Measurements from ENCODE around the gene RFPL2. TPM values are rescaled to one million over a fixed set of nuclear protein-coding genes. Genes with fewer than 3 reads are reported as not detected.

Gene RFPL2
- not detected for polyA plus RNA-seq (2012; ENCODE audit: low read depth, missing spikeins)

- FAIRE-seq (no peak), DNase-seq (ENCODE audit: insufficient read length, low spot score) (no peak)
- TF ChIP-seq POU2F2 (IDR thresholded peaks at IDR 0.05; ENCODE audit: low read depth, low read length) (no peak), PAX5 (IDR thresholded peaks at IDR 0.05; ENCODE audit: insufficient read depth, low read length, severe bottlenecking) (no peak), POLR2A (IDR thresholded peaks at IDR 0.05; ENCODE audit: low read depth, low read length) (no peak), TAF1 (IDR thresholded peaks at IDR 0.05; ENCODE audit: low read depth, low read length) (no peak), SPI1 (IDR thresholded peaks at IDR 0.05; ENCODE audit: low read depth, low read length) (no peak), POLR2AphosphoS5 (IDR thresholded peaks at IDR 0.05; ENCODE audit: low read depth, low read length) (no peak)
Measured at GRCh38 chr22:32204856-32205722, at the start of gene RFPL2. Gene RFPL2, minus strand, starts transcription at chr22:32205073. Its CDS starts 2,622 bp downstream, at chr22:32202451.

- no peak for FAIRE-seq
- no peak for TF ChIP-seq POLR2AphosphoS5 (IDR thresholded peaks at IDR 0.05; ENCODE audit: low read depth, low read length)
- no peak for TF ChIP-seq POU2F2 (IDR thresholded peaks at IDR 0.05; ENCODE audit: low read depth, low read length)
- no peak for TF ChIP-seq PAX5 (IDR thresholded peaks at IDR 0.05; ENCODE audit: insufficient read depth, low read length, severe bottlenecking)
Measured at GRCh38 chr22:32249231-32249630, 44.4 kb upstream of the RFPL2 start.

GRCh38 chr22:32248276-32248675 lies 43.4 kb upstream of the RFPL2 start:
- DNase-seq (ENCODE audit: insufficient read length, low spot score): no peak
- FAIRE-seq: no peak
- TF ChIP-seq SPI1 (IDR thresholded peaks at IDR 0.05; ENCODE audit: low read depth, low read length) (no peak), POLR2A (IDR thresholded peaks at IDR 0.05; ENCODE audit: low read depth, low read length) (no peak), TAF1 (IDR thresholded peaks at IDR 0.05; ENCODE audit: low read depth, low read length) (no peak), PAX5 (IDR thresholded peaks at IDR 0.05; ENCODE audit: insufficient read depth, low read length, severe bottlenecking) (no peak), POLR2AphosphoS5 (IDR thresholded peaks at IDR 0.05; ENCODE audit: low read depth, low read length) (no peak), POU2F2 (IDR thresholded peaks at IDR 0.05; ENCODE audit: low read depth, low read length) (no peak)

More at GRCh38 chr22:32249231-32249630, 44.4 kb upstream of the RFPL2 start:
- no peak for DNase-seq (ENCODE audit: insufficient read length, low spot score)

GRCh38 chr22:32246166-32246565 lies 41.3 kb upstream of the RFPL2 start:
- DNase-seq (ENCODE audit: insufficient read length, low spot score) (no peak), FAIRE-seq (no peak)
- no peak for TF ChIP-seq TAF1 (IDR thresholded peaks at IDR 0.05; ENCODE audit: low read depth, low read length)
- TF ChIP-seq POU2F2 (IDR thresholded peaks at IDR 0.05; ENCODE audit: low read depth, low read length): no peak
- TF ChIP-seq POLR2A (IDR thresholded peaks at IDR 0.05; ENCODE audit: low read depth, low read length): no peak
- no peak for TF ChIP-seq SPI1 (IDR thresholded peaks at IDR 0.05; ENCODE audit: low read depth, low read length)
- no peak for TF ChIP-seq PAX5 (IDR thresholded peaks at IDR 0.05; ENCODE audit: insufficient read depth, low read length, severe bottlenecking)
- TF ChIP-seq POLR2AphosphoS5 (IDR thresholded peaks at IDR 0.05; ENCODE audit: low read depth, low read length): no peak

- DNase-seq (ENCODE audit: insufficient read length, low spot score) (no peak), FAIRE-seq (no peak)
- TF ChIP-seq POU2F2 (IDR thresholded peaks at IDR 0.05; ENCODE audit: low read depth, low read length) (no peak), TAF1 (IDR thresholded peaks at IDR 0.05; ENCODE audit: low read depth, low read length) (no peak), PAX5 (IDR thresholded peaks at IDR 0.05; ENCODE audit: insufficient read depth, low read length, severe bottlenecking) (no peak), POLR2AphosphoS5 (IDR thresholded peaks at IDR 0.05; ENCODE audit: low read depth, low read length) (no peak), POLR2A (IDR thresholded peaks at IDR 0.05; ENCODE audit: low read depth, low read length) (no peak), SPI1 (IDR thresholded peaks at IDR 0.05; ENCODE audit: low read depth, low read length) (no peak)
Measured at GRCh38 chr22:32245042-32245441, 40.2 kb upstream of the RFPL2 start.

- no peak for TF ChIP-seq TAF1 (IDR thresholded peaks at IDR 0.05; ENCODE audit: low read depth, low read length)
- TF ChIP-seq SPI1 (IDR thresholded peaks at IDR 0.05; ENCODE audit: low read depth, low read length): no peak
- no peak for TF ChIP-seq PAX5 (IDR thresholded peaks at IDR 0.05; ENCODE audit: insufficient read depth, low read length, severe bottlenecking)
- no peak for TF ChIP-seq POU2F2 (IDR thresholded peaks at IDR 0.05; ENCODE audit: low read depth, low read length)
- no peak for TF ChIP-seq POLR2AphosphoS5 (IDR thresholded peaks at IDR 0.05; ENCODE audit: low read depth, low read length)
- TF ChIP-seq POLR2A (IDR thresholded peaks at IDR 0.05; ENCODE audit: low read depth, low read length): no peak
- DNase-seq (ENCODE audit: insufficient read length, low spot score) (no peak), FAIRE-seq (no peak)
Measured at GRCh38 chr22:32244547-32244946, 39.7 kb upstream of the RFPL2 start.

GRCh38 chr22:32240461-32240860 lies 35.6 kb upstream of the RFPL2 start:
- TF ChIP-seq POLR2A (IDR thresholded peaks at IDR 0.05; ENCODE audit: low read depth, low read length) (no peak), PAX5 (IDR thresholded peaks at IDR 0.05; ENCODE audit: insufficient read depth, low read length, severe bottlenecking) (no peak), TAF1 (IDR thresholded peaks at IDR 0.05; ENCODE audit: low read depth, low read length) (no peak), POU2F2 (IDR thresholded peaks at IDR 0.05; ENCODE audit: low read depth, low read length) (no peak), POLR2AphosphoS5 (IDR thresholded peaks at IDR 0.05; ENCODE audit: low read depth, low read length) (no peak), SPI1 (IDR thresholded peaks at IDR 0.05; ENCODE audit: low read depth, low read length) (no peak)
- FAIRE-seq (no peak), DNase-seq (ENCODE audit: insufficient read length, low spot score) (no peak)

- TF ChIP-seq SPI1 (IDR thresholded peaks at IDR 0.05; ENCODE audit: low read depth, low read length) (no peak), TAF1 (IDR thresholded peaks at IDR 0.05; ENCODE audit: low read depth, low read length) (no peak), POLR2A (IDR thresholded peaks at IDR 0.05; ENCODE audit: low read depth, low read length) (no peak), POU2F2 (IDR thresholded peaks at IDR 0.05; ENCODE audit: low read depth, low read length) (no peak), PAX5 (IDR thresholded peaks at IDR 0.05; ENCODE audit: insufficient read depth, low read length, severe bottlenecking) (no peak), POLR2AphosphoS5 (IDR thresholded peaks at IDR 0.05; ENCODE audit: low read depth, low read length) (no peak)
- FAIRE-seq (no peak), DNase-seq (ENCODE audit: insufficient read length, low spot score) (no peak)
Measured at GRCh38 chr22:32237906-32238305, 33.0 kb upstream of the RFPL2 start.

GRCh38 chr22:32236970-32237369 lies 32.1 kb upstream of the RFPL2 start:
- FAIRE-seq: no peak
- no peak for DNase-seq (ENCODE audit: insufficient read length, low spot score)
- TF ChIP-seq POU2F2 (IDR thresholded peaks at IDR 0.05; ENCODE audit: low read depth, low read length): no peak
- no peak for TF ChIP-seq POLR2AphosphoS5 (IDR thresholded peaks at IDR 0.05; ENCODE audit: low read depth, low read length)
- TF ChIP-seq TAF1 (IDR thresholded peaks at IDR 0.05; ENCODE audit: low read depth, low read length): no peak
- no peak for TF ChIP-seq POLR2A (IDR thresholded peaks at IDR 0.05; ENCODE audit: low read depth, low read length)
- TF ChIP-seq PAX5 (IDR thresholded peaks at IDR 0.05; ENCODE audit: insufficient read depth, low read length, severe bottlenecking): no peak
- no peak for TF ChIP-seq SPI1 (IDR thresholded peaks at IDR 0.05; ENCODE audit: low read depth, low read length)
